ENCODE data around the gene ITGB7. TPM values are rescaled to one million over a fixed set of nuclear protein-coding genes. Genes with fewer than 3 reads are reported as not detected.

The ITGB7 gene
- total and polyA plus RNA-seq, 9 of the 15 experiments (the other 6 are each of a cell fraction or from before 2014, with no cell fraction given): 0.06 to 2.0 (median 0.67) TPM

DNA sequence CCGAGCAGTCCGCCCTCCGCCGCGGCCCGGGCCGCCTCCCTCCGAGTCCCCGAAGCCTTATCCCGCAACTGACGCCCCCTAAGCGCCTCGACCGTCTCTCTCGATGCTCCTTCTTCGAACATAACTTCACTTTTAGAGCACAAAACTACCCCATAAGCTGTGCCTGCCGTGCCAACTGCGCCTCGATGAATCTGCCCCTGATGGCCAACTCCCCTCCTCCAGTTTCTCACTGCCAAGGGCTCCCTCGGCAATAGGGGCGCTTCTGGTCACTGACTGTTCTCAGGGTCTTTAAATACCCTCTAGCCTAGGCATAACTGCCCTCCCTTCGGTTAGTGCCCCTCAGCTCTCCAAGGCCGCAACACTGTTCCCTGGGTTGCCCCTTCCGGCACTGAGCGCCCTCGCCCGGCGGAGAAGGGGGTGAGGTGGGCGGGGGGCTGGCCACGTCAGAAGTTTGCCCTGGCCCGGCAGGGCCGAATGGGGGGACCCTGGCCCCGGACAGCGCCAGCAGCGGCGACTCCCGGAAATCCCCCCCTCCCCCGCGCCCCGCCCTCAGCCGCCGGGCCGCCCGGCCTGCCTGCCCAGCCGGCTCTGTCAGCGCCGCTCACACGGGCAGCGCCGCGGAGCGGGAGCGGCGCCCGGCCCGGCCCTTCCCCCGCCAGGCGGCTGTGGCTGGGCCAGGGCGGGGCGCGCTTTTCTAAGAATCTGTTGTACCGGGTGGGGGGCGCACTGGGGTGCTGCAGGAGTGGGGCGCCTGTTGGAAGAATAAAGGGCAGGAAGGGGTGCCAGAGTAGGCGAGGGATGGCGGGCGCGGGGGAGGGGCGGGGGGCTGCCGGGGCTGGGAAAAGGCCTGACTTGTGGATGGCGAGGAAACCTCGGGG, 14.4 kb upstream of the ITGB7 start (continued):
- TF ChIP-seq, protein P1, sequence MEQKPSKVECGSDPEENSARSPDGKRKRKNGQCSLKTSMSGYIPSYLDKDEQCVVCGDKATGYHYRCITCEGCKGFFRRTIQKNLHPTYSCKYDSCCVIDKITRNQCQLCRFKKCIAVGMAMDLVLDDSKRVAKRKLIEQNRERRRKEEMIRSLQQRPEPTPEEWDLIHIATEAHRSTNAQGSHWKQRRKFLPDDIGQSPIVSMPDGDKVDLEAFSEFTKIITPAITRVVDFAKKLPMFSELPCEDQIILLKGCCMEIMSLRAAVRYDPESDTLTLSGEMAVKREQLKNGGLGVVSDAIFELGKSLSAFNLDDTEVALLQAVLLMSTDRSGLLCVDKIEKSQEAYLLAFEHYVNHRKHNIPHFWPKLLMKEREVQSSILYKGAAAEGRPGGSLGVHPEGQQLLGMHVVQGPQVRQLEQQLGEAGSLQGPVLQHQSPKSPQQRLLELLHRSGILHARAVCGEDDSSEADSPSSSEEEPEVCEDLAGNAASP (IDR thresholded peaks at IDR 0.05): no peak
- TF ChIP-seq RBM34 (IDR thresholded peaks at IDR 0.05; ENCODE audit: borderline replicate concordance, insufficient read depth, low read length) (no peak), TAF15 (IDR thresholded peaks at IDR 0.05; ENCODE audit: low read depth, low read length) (no peak), FUS (optimal IDR thresholded peaks at IDR 0.05; ENCODE audit: low read depth, low read length) (no peak), SREBF2 (CRISPR knock-in tag; IDR thresholded peaks at IDR 0.05) (no peak), BDP1 (IDR thresholded peaks at IDR 0.05; ENCODE audit: insufficient read depth, insufficient read length) (no peak), NR4A1 (CRISPR knock-in tag; IDR thresholded peaks at IDR 0.05) (no peak), NR4A1 (tag; IDR thresholded peaks at IDR 0.05) (no peak), KAT7 (CRISPR knock-in tag; IDR thresholded peaks at IDR 0.05; ENCODE audit: borderline replicate concordance) (no peak; the same call in 1 of the 2 replicates), CREB1 (IDR thresholded peaks at IDR 0.05) (no peak), CREB1 (CRISPR knock-in tag; IDR thresholded peaks at IDR 0.05) (no peak), ZNF79 (CRISPR knock-in tag; IDR thresholded peaks at IDR 0.05; ENCODE audit: low read depth) (no peak), ESRRB (CRISPR knock-in tag; IDR thresholded peaks at IDR 0.05; ENCODE audit: borderline replicate concordance) (no peak)
- TF ChIP-seq, protein P2, sequence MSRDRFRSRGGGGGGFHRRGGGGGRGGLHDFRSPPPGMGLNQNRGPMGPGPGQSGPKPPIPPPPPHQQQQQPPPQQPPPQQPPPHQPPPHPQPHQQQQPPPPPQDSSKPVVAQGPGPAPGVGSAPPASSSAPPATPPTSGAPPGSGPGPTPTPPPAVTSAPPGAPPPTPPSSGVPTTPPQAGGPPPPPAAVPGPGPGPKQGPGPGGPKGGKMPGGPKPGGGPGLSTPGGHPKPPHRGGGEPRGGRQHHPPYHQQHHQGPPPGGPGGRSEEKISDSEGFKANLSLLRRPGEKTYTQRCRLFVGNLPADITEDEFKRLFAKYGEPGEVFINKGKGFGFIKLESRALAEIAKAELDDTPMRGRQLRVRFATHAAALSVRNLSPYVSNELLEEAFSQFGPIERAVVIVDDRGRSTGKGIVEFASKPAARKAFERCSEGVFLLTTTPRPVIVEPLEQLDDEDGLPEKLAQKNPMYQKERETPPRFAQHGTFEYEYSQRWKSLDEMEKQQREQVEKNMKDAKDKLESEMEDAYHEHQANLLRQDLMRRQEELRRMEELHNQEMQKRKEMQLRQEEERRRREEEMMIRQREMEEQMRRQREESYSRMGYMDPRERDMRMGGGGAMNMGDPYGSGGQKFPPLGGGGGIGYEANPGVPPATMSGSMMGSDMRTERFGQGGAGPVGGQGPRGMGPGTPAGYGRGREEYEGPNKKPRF (IDR thresholded peaks at IDR 0.05; ENCODE audit: low read depth, low read length): no peak
- TF ChIP-seq, protein P3, sequence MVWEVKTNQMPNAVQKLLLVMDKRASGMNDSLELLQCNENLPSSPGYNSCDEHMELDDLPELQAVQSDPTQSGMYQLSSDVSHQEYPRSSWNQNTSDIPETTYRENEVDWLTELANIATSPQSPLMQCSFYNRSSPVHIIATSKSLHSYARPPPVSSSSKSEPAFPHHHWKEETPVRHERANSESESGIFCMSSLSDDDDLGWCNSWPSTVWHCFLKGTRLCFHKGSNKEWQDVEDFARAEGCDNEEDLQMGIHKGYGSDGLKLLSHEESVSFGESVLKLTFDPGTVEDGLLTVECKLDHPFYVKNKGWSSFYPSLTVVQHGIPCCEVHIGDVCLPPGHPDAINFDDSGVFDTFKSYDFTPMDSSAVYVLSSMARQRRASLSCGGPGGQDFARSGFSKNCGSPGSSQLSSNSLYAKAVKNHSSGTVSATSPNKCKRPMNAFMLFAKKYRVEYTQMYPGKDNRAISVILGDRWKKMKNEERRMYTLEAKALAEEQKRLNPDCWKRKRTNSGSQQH (CRISPR knock-in tag; IDR thresholded peaks at IDR 0.05): no peak
